22Rv1 (cell line): Measurements from ENCODE around the gene ZNF880.

Experiments used
- ZFX ChIP-seq: fragments of 450-650 bp; IDR thresholded peaks from 2 replicates; pipeline ENCODE4 v1.6.1; 2017; ENCODE audit warnings: antibody characterized with exemption, borderline replicate concordance
- TF ChIP-seq, protein P1 (sequence below): fragments of 450-650 bp; IDR thresholded peaks from 2 replicates; pipeline ENCODE4 v1.5.1; 2017; ENCODE audit warnings: mild to moderate bottlenecking

DNA sequence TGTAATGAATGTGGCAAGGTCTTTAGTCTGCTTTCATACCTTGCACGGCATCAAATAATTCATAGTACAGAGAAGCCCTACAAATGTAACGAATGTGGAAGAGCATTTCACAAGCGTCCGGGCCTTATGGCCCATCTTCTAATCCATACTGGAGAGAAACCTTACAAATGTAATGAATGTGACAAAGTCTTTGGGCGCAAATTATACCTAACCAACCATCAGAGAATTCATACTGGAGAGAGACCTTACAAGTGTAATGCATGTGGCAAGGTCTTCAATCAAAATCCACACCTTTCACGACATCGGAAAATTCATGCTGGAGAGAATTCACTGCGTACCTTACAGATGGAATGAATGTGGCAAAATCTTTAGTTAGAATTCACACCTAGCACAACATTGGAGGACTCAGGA is 3.3 kb upstream of the ZNF880 start:
- TF ChIP-seq, protein P1, sequence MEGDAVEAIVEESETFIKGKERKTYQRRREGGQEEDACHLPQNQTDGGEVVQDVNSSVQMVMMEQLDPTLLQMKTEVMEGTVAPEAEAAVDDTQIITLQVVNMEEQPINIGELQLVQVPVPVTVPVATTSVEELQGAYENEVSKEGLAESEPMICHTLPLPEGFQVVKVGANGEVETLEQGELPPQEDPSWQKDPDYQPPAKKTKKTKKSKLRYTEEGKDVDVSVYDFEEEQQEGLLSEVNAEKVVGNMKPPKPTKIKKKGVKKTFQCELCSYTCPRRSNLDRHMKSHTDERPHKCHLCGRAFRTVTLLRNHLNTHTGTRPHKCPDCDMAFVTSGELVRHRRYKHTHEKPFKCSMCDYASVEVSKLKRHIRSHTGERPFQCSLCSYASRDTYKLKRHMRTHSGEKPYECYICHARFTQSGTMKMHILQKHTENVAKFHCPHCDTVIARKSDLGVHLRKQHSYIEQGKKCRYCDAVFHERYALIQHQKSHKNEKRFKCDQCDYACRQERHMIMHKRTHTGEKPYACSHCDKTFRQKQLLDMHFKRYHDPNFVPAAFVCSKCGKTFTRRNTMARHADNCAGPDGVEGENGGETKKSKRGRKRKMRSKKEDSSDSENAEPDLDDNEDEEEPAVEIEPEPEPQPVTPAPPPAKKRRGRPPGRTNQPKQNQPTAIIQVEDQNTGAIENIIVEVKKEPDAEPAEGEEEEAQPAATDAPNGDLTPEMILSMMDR, result no peak
- no peak for TF ChIP-seq ZFX
